Naive thymus-derived CD8-positive, alpha-beta T cell (primary cell): ENCODE data around the gene KRI1. TPM values are rescaled to one million over a fixed set of nuclear protein-coding genes. Genes with fewer than 3 reads are reported as not detected.
"Not testable (repeated sequence)": the region's sequence is repeated elsewhere in the genome, so short reads cannot be mapped to it uniquely, and the experiment has no call there.

ENCODE experiments used
- ATAC-seq, 2 donors: fragments of 150-1000 bp; cut with Tn5 transposase in 1 of 2; sonication (Bioruptor Pico), chemical (Tn5 transposase) in 1 of 2; 1 replicate in 1 of 2; 2 replicates in 1 of 2; pipeline ENCODE4 v1.10.0; 2021; ENCODE audit warnings: mild to moderate bottlenecking in 2 of 2, moderate library complexity in 2 of 2
- POLR2A ChIA-PET: fragments of 350-600 bp; sonication (Branson Sonifier 250); formaldehyde crosslinking; loops from one replicate; lab custom pipeline; 2021; ENCODE audit warnings: antibody characterized with exemption; lab: Charles Lee
- DNase-seq, 10 donors: peaks; one replicate each; pipeline versions ENCODE4 v3.0.0 to v3.0.0-alpha.2; 2020 to 2022
- H3K27ac Mint-ChIP-seq, 10 donors: one replicate each; pipeline ENCODE4 v1.8.0; 2020 to 2022; ENCODE audit warnings: mild to moderate bottlenecking in 10 of 10, mixed read lengths in 10 of 10, moderate library complexity in 4 of 10, inconsistent platforms in 1 of 10
- H3K27me3 Mint-ChIP-seq, 5 donors: one replicate each; pipeline ENCODE4 v1.8.0; 2021 to 2022; ENCODE audit warnings: mixed read lengths in 5 of 5
- H3K36me3 Mint-ChIP-seq, 3 donors: one replicate each; pipeline ENCODE4 v1.8.0; 2020 to 2022; ENCODE audit warnings: mixed read lengths in 3 of 3, mild to moderate bottlenecking in 2 of 3, inconsistent platforms in 1 of 3
- H3K4me1 Mint-ChIP-seq, 4 donors: one replicate each; pipeline ENCODE4 v1.8.0; 2021 to 2022; ENCODE audit warnings: mixed read lengths in 4 of 4
- H3K4me3 Mint-ChIP-seq, 10 donors: one replicate each; pipeline ENCODE4 v1.8.0; 2020 to 2022; ENCODE audit warnings: mild to moderate bottlenecking in 10 of 10, mixed read lengths in 10 of 10, moderate library complexity in 6 of 10, inconsistent platforms in 1 of 10
- H3K9me3 Mint-ChIP-seq, 9 donors: one replicate each; pipeline ENCODE4 v1.8.0; 2020 to 2022; ENCODE audit warnings: mixed read lengths in 9 of 9, mild to moderate bottlenecking in 3 of 9, inconsistent platforms in 1 of 9, moderate library complexity in 1 of 9
- polyA plus RNA-seq, 3 donors: library from polyadenylated mRNA; unstranded; fragments of 300-500 nt; fragmentation: Illumina TruSeq; gene quantifications; one replicate each; pipeline ENCODE4 v1.2.3, GENCODE V29; 2021
- total RNA-seq, 8 experiments: library from RNA in 2 of 8; stranded (reverse) in 2 of 8; gene quantifications; one replicate each; pipeline ENCODE4 v1.2.3 and lab custom pipeline; 2021 to 2026

The KRI1 gene
- total and polyA plus RNA-seq, 5 experiments from 2014 or later, result 12.8 to 68.4 (median 46.9) TPM

DNA sequence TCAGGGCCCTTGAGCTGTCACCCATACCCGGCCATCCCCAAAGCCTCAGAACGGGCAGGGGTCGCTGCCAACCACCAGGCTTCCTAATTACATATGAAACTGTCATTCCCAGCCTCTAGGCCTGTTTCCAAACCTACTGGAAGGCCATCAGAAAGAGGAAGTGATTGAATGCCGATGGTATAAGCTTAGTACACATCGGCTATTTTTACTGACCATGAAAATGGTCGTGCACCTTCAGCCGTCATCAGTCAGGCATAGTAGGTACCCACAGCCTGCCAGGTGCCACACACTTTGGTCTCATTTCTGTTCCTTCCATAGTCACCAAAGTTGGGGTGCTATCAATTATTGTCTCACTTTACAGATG is 10.2 kb downstream of the KRI1 start:
- peak overlapping the region in 9 of 10 donors; percentile 35 to 95 (median 83) for H3K27ac Mint-ChIP-seq
- no peaks in the 10 kb centered on the region for H3K27me3 Mint-ChIP-seq
- peaks cover 0 to 82% (median 5%) of the 10 kb centered on the region in 3 donors for H3K36me3 Mint-ChIP-seq
- peak overlapping the region in 3 of 10 donors; percentile 38 to 59 (median 43) for H3K4me3 Mint-ChIP-seq
- DNase-seq, result no peak
- no peaks in the 10 kb centered on the region for H3K9me3 Mint-ChIP-seq
- POLR2A ChIA-PET, result interaction anchor here (0.6 to 8.1 kb wide), 4 partner anchors 7 to 454 kb away, joined by 5 to 159 read pairs (median 33); partner anchors contain the start of genes ATG4D, CDKN2D and KRI1
- no peak for ATAC-seq
- peaks cover 18 to 66% (median 53%) of the 10 kb centered on the region in 4 donors for H3K4me1 Mint-ChIP-seq

- H3K9me3 Mint-ChIP-seq, result peaks cover 0 to 2% (median 0%) of the 10 kb centered on the region in 9 donors
- peaks cover 0 to 82% (median 2%) of the 10 kb centered on the region in 3 donors for H3K36me3 Mint-ChIP-seq
- H3K27me3 Mint-ChIP-seq, result no peaks in the 10 kb centered on the region
- peak overlapping the region in 8 of 10 donors; percentile 73 to 89 (median 80) for H3K4me3 Mint-ChIP-seq
- peaks cover 18 to 68% (median 54%) of the 10 kb centered on the region in 4 donors for H3K4me1 Mint-ChIP-seq
- DNase-seq, result no peak
- H3K27ac Mint-ChIP-seq, result peak overlapping the region; percentile 91 to 99 (median 95)
- POLR2A ChIA-PET, result interaction anchor here (0.5 to 8.1 kb wide), 7 partner anchors 8 to 425 kb away, joined by 3 to 159 read pairs (median 6); partner anchors contain the start of genes ATG4D, CDKN2D and KRI1
- ATAC-seq, result no peak
These were observed 10.8 kb downstream of the KRI1 start for GRCh38 chr19:10554760-10555609.

GRCh38 chr19:10553943-10554381 is 11.8 kb downstream of the KRI1 start:
- Mint-ChIP-seq H3K27ac (peak overlapping the region; percentile 91 to 99 (median 95)), H3K27me3 (no peaks in the 10 kb centered on the region), H3K4me1 (peaks cover 18 to 70% (median 55%) of the 10 kb centered on the region in 4 donors), H3K4me3 (peak overlapping the region; percentile 61 to 89 (median 80)), H3K36me3 (peaks cover 0 to 81% (median 6%) of the 10 kb centered on the region in 3 donors), H3K9me3 (peaks cover 0 to 2% (median 0%) of the 10 kb centered on the region in 9 donors)
- POLR2A ChIA-PET, result interaction anchor here (0.8 to 8.1 kb wide), 7 partner anchors 9 to 147 kb away, joined by 3 to 159 read pairs (median 9); partner anchors contain the start of genes ATG4D, CDKN2D, KRI1 and QTRT1
- ATAC-seq (peak; percentile 90 to 92), DNase-seq (peak; percentile 44 to 88 (median 76))

DNA sequence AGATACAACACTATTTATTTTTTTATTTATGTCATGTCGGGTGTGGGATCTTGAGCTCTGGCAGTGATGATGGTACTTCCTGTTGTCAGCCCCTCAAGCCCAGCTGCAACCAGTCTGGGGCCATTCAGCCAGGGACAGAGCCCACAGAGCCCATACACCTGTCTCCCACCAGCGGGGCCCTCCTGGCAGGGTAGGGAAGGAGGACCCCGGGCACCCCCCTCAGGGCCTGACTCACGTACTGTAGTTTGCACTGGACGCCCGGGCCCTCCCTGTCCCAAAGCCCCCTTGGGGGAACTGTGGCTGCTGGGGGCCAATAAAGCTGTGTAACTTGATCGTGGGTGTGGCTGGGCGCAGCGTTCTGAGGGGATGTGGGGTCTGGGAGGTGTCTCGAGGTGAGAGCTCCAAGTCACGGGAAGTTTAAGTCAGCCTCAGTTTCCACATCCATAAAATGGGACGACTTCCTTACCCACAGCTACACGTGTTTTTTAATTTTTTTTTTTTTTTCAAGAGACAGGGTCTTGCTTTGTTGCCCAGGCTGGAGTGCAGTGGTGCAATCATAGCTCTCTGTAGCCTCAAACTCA is 12.6 kb downstream of the KRI1 start:
- POLR2A ChIA-PET, result interaction anchor here (0.5 to 8.1 kb wide), 11 partner anchors 9 to 190 kb away, joined by 3 to 159 read pairs (median 5); partner anchors contain the start of genes ATG4D, CDKN2D, KRI1 and QTRT1
- peak in 4 of 10 donors; percentile 22 to 44 (median 28) for DNase-seq
- peak overlapping the region; percentile 61 to 89 (median 80) for H3K4me3 Mint-ChIP-seq
- ATAC-seq, result no peak
- H3K9me3 Mint-ChIP-seq, result peaks cover 0 to 2% (median 0%) of the 10 kb centered on the region in 9 donors
- peak overlapping the region; percentile 91 to 99 (median 95) for H3K27ac Mint-ChIP-seq
- peaks cover 17 to 66% (median 54%) of the 10 kb centered on the region in 4 donors for H3K4me1 Mint-ChIP-seq
- peaks cover 0 to 78% (median 8%) of the 10 kb centered on the region in 3 donors for H3K36me3 Mint-ChIP-seq
- no peaks in the 10 kb centered on the region for H3K27me3 Mint-ChIP-seq

DNA sequence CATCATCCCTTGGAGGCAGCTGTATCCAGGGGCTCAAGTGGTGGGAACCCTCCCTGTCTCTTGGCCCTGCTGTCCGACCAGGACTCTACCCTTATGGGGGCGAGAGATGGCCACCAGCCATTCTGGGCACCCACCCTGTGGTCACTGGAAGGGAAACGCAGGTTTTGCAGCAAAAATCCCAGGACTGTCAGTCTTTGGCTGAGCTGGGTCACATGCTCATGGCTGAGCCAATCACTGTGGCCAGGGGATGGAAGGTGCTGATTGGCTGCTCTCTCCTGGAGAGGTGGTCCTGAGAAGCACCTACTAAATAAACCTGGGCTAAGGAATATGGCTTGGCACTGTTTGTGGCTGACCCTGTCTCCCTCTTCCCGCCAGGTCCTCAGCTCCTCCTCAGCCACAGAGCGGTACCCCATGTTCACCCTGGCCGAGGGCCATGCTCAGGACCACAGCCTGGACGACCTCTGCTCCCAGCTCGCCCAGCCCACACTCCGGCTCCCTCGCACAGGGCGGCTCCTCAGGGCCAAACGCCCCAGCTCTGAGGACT is 13.2 kb downstream of the KRI1 start:
- ATAC-seq (no peak), DNase-seq (peak in 1 of 10 donors; percentile 27)
- Mint-ChIP-seq H3K4me3 (peak overlapping the region in 8 of 10 donors; percentile 20 to 89 (median 78)), H3K27me3 (no peaks in the 10 kb centered on the region), H3K9me3 (peaks cover 0 to 2% (median 0%) of the 10 kb centered on the region in 9 donors), H3K27ac (peak overlapping the region; percentile 75 to 99 (median 92)), H3K36me3 (peaks cover 0 to 74% (median 8%) of the 10 kb centered on the region in 3 donors), H3K4me1 (peaks cover 15 to 63% (median 52%) of the 10 kb centered on the region in 4 donors)
- POLR2A ChIA-PET, result interaction anchor here (0.5 to 8.1 kb wide), 11 partner anchors 8 to 191 kb away, joined by 3 to 159 read pairs (median 5); partner anchors contain the start of genes ATG4D, CDKN2D, KRI1 and QTRT1

DNA sequence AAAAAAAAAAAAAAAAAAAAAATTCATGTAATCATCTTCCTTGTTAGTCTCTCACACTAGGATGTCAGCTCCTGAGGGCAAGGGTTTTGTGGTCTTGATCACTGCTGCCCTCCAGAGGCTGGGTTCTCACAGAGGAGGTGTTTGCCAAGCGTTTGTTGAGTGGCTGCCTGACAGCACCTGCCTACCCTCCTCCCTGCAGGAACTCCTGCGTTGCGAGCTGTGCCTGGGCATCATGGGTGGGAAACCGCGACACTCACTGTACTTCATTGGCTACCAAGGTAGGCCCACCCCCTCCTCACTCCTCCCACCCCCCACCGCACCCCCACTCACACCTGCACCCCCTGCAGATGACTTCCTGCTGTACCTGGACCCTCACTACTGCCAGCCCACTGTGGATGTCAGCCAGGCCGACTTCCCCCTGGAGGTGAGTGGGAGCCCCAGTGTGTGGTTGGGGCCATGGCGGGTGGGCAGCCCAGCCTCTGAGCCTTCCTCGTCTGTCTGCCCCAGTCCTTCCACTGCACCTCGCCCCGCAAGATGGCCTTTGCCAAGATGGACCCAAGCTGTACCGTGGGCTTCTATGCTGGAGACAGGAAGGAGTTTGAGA is 14.0 kb downstream of the KRI1 start:
- peak in 2 of 10 donors; percentile 24 to 27 for DNase-seq
- H3K36me3 Mint-ChIP-seq, result peaks cover 0 to 74% (median 8%) of the 10 kb centered on the region in 3 donors
- H3K27me3 Mint-ChIP-seq, result no peaks in the 10 kb centered on the region

DNA sequence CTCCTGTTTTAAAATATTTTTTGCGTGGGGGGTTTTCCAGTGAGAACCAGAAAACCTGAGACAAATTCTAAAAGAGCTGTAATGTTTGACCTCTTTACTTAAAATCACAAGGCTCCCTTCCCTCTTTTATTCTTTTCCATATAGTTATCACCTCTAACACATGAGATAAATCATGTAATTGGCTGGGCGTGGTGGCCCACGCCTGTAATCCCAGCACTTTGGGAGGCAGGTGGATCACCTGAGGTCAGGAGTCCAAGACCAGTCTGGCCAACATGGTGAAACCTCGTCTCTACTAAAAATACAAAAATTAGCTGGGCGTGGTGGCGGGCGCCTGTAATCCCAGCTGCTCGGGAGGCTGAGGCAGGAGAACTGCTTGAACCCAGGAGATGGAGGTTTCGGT is 14.8 kb downstream of the KRI1 start:
- not testable (repeated sequence) for DNase-seq, H3K9me3 Mint-ChIP-seq, ATAC-seq, H3K27me3 Mint-ChIP-seq
- Mint-ChIP-seq H3K4me1 (peaks cover 15 to 62% (median 50%) of the 10 kb centered on the region in 4 donors), H3K4me3 (peak overlapping the region in 2 of 10 donors; percentile 26 to 49), H3K27ac (peak overlapping the region in 7 of 10 donors; percentile 41 to 95 (median 49)), H3K36me3 (peaks cover 0 to 69% (median 8%) of the 10 kb centered on the region in 3 donors)
- POLR2A ChIA-PET, result interaction anchor here (1.1 to 8.1 kb wide), 4 partner anchors 10 to 73 kb away, joined by 3 to 159 read pairs (median 20); partner anchors contain the start of genes CDKN2D and KRI1

More for the DNA sequence above, 14.0 kb downstream of the KRI1 start:
- POLR2A ChIA-PET, result interaction anchor here (0.6 to 8.1 kb wide), 9 partner anchors 8 to 310 kb away, joined by 3 to 159 read pairs (median 5); partner anchors contain the start of genes ATG4D, CDKN2D and KRI1
- H3K4me3 Mint-ChIP-seq, result peak overlapping the region in 7 of 10 donors; percentile 19 to 73 (median 48)
- H3K4me1 Mint-ChIP-seq, result peaks cover 15 to 65% (median 53%) of the 10 kb centered on the region in 4 donors
- H3K9me3 Mint-ChIP-seq, result peaks cover 0 to 2% (median 0%) of the 10 kb centered on the region in 9 donors
- ATAC-seq, result no peak
- H3K27ac Mint-ChIP-seq, result peak overlapping the region in 9 of 10 donors; percentile 19 to 95 (median 79)

DNA sequence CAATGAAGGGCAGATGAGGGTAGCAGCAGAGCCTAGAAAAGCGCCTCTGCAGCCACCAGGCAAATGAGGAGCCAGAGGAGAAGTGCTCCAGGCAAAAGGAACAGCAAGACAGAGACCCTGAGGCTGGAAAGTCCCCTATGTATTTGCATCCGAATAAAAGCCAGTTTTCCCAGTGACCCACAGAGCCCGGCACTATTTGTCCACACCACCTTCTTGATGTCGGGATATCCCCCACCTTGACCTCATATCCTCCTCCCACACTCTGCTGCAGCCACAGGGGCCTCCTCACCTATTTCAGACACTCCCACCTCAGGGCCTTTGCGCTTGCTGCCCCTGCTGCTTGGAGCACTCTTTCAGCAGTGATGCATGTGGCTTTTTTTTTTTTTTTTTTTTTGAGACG is 15.5 kb downstream of the KRI1 start:
- ATAC-seq, result no peak
- H3K36me3 Mint-ChIP-seq, result peaks cover 0 to 63% (median 8%) of the 10 kb centered on the region in 3 donors
- POLR2A ChIA-PET, result interaction anchor here (5.1 to 8.1 kb wide), 2 partner anchors 12 to 19 kb away, joined by 35 to 159 read pairs; partner anchors contain the start of genes CDKN2D and KRI1
- H3K27me3 Mint-ChIP-seq, result no peaks in the 10 kb centered on the region
- peak overlapping the region in 6 of 10 donors; percentile 15 to 90 (median 40) for H3K27ac Mint-ChIP-seq
- DNase-seq, result no peak
- peaks cover 13 to 59% (median 43%) of the 10 kb centered on the region in 4 donors for H3K4me1 Mint-ChIP-seq
- peak overlapping the region in 1 of 10 donors; percentile 10 for H3K4me3 Mint-ChIP-seq
- peaks cover 0 to 2% (median 0%) of the 10 kb centered on the region in 9 donors for H3K9me3 Mint-ChIP-seq

GRCh38 chr19:10549733-10550132 is 16.1 kb downstream of the KRI1 start:
- H3K27me3 Mint-ChIP-seq, result no peaks in the 10 kb centered on the region
- peaks cover 16 to 59% (median 43%) of the 10 kb centered on the region in 4 donors for H3K4me1 Mint-ChIP-seq
- H3K4me3 Mint-ChIP-seq, result no peak overlapping the region
- DNase-seq, result no peak
- H3K36me3 Mint-ChIP-seq, result peaks cover 0 to 62% (median 8%) of the 10 kb centered on the region in 3 donors
- ATAC-seq, result no peak
- peak overlapping the region in 2 of 10 donors; percentile 40 to 75 for H3K27ac Mint-ChIP-seq
- POLR2A ChIA-PET, result interaction anchor here (8.1 kb wide), 1 partner anchor 20 kb away, joined by 159 read pairs; the partner anchor contains the start of genes CDKN2D and KRI1
- peaks cover 0 to 2% (median 0%) of the 10 kb centered on the region in 9 donors for H3K9me3 Mint-ChIP-seq

DNA sequence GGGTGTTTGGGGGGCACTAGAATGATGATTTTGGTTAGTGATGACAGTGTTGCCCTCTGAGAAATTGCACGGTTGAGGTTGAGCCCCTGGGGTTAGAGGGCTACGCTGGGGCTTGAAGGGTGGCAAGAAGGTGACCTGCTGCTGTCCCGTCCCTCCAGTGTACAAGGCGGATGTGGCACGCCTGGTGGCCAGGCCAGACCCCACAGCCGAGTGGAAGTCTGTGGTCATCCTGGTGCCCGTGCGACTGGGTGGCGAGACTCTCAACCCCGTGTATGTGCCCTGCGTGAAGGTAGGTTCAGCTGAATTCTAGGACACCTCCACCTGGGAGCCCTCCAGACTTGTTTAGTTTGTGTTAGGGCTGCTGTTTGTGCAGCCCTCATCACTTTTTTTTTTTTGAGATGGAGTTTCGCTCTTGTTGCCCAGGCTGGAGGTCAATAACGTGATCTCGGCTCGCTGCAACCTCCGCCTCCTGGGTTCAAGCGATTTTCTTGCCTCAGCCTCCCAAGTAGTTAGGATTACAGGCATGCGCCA is 17.0 kb downstream of the KRI1 start:
- H3K27me3 Mint-ChIP-seq, result no peaks in the 10 kb centered on the region
- H3K9me3 Mint-ChIP-seq, result peaks cover 0 to 2% (median 0%) of the 10 kb centered on the region in 9 donors
- H3K27ac Mint-ChIP-seq, result peak overlapping the region in 1 of 10 donors; percentile 4
- no peak for DNase-seq
- H3K36me3 Mint-ChIP-seq, result peaks cover 0 to 55% (median 8%) of the 10 kb centered on the region in 3 donors
- H3K4me3 Mint-ChIP-seq, result peak overlapping the region in 1 of 10 donors; percentile 10
- H3K4me1 Mint-ChIP-seq, result peaks cover 11 to 55% (median 37%) of the 10 kb centered on the region in 4 donors
- POLR2A ChIA-PET, result interaction anchor here (1.4 to 8.1 kb wide), 2 partner anchors 13 to 21 kb away, joined by 7 to 159 read pairs; partner anchors contain the start of genes CDKN2D and KRI1
- ATAC-seq, result no peak
